Measurements from ENCODE around the gene FDCSP. TPM values are rescaled to one million over a fixed set of nuclear protein-coding genes. Genes with fewer than 3 reads are reported as not detected.
A peak's percentile ranks its signal among the peaks of the same experiment; 100 is the strongest.

The FDCSP gene
- total RNA-seq, 1 experiment from 2014 or later = not detected

DNA sequence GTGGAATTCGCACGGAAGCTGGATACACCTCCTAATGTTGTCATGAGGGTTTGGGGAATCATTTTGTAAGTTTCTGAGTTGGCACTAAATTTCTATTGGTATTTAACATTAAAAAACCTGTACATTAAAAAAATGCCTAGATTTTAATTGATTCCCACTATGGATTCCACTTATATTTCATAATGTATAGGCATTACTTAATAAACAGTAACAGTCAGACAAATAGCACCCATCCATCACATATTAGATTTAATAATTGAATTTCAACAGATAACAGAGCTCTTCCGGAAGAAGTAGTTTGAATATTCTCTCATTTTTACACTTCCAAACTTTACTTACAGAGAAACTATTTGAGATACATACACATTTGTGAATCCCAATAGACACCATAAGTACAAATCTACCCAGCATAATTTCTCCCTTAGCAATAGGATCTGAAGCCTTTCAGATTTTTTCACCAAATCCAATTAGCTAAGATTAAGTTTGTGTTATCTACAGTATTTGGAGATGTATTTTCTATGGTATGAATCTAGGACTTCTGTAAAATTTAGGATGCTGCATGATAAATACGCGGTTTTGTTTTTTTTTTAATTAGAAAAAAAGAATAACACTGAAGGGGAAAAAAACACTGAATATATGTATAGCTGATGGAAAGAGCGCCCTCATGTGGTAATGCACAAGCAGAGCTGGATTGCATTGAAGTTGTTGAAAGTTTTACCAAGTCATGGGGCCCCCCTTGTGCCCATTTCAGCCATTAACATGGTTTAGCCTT lies 42.6 kb upstream of the FDCSP start:
- Histone ChIP-seq H3K9ac (ENCODE audit: extremely low read depth, insufficient read length, low read length) (no peak overlapping the region), H3K18ac (ENCODE audit: insufficient read length, low read depth, low read length) (no peak overlapping the region), H3K14ac (ENCODE audit: insufficient read depth, low read length) (no peak overlapping the region), H2BK5ac (ENCODE audit: insufficient read length, low read length) (no peak overlapping the region), H2AFZ (ENCODE audit: low read length) (no peak overlapping the region), H3K27me3 (ENCODE audit: insufficient read depth, low read length) (no peaks in the 10 kb centered on the region), H2BK15ac (ENCODE audit: low read depth, low read length) (no peak overlapping the region), H3K4me2 (ENCODE audit: insufficient read depth, insufficient read length, low read length) (no peak overlapping the region), H3T11ph (ENCODE audit: low read length) (no peak overlapping the region), H4K91ac (ENCODE audit: insufficient read length, low read depth, low read length) (no peak overlapping the region), H3K27ac (ENCODE audit: insufficient read length, low read depth, low read length) (no peak overlapping the region), H3K4me1 (ENCODE audit: insufficient read depth, low read length) (no peaks in the 10 kb centered on the region), H3K23me2 (ENCODE audit: insufficient read length, low read depth, low read length, poor library complexity, severe bottlenecking) (no peaks in the 10 kb centered on the region), H4K8ac (replicated peaks; ENCODE audit: insufficient read length, low read depth, low read length) (no peak overlapping the region), H2AK5ac (ENCODE audit: insufficient read length, low read length) (no peak overlapping the region), H3K79me2 (ENCODE audit: insufficient read depth, low read length) (no peaks in the 10 kb centered on the region), H2BK120ac (ENCODE audit: low read depth, low read length, poor library complexity, severe bottlenecking) (no peak overlapping the region), H2BK12ac (ENCODE audit: insufficient read length, low read depth, low read length) (no peak overlapping the region), H3K56ac (ENCODE audit: insufficient read length, low read depth, low read length) (no peak overlapping the region), H4K20me1 (ENCODE audit: control insufficient read depth, insufficient read depth, insufficient read length) (no peaks in the 10 kb centered on the region), H3K79me1 (ENCODE audit: insufficient read depth, low read depth, low read length, poor library complexity, severe bottlenecking) (no peaks in the 10 kb centered on the region), H3K4ac (ENCODE audit: low read depth, low read length) (no peak overlapping the region), H4K5ac (ENCODE audit: insufficient read length, low read depth, low read length) (no peak overlapping the region), H3K23ac (ENCODE audit: insufficient read length, low read depth, low read length) (no peak overlapping the region), H2BK20ac (ENCODE audit: low read depth, low read length, poor library complexity, severe bottlenecking) (no peak overlapping the region), H3K9me3 (ENCODE audit: control insufficient read depth, low read depth, low read length) (no peaks in the 10 kb centered on the region)
- no peaks in the 10 kb centered on the region for H3K36me3 Mint-ChIP-seq (ENCODE audit: insufficient read depth in 1 of 3, low read depth in 3 of 3)
- peak; percentile 42 for DNase-seq
- no peak overlapping the region for H3K4me3 Mint-ChIP-seq
- H3K27me3 Mint-ChIP-seq (ENCODE audit: low read depth) = no peaks in the 10 kb centered on the region
- TF ChIP-seq, protein P1, sequence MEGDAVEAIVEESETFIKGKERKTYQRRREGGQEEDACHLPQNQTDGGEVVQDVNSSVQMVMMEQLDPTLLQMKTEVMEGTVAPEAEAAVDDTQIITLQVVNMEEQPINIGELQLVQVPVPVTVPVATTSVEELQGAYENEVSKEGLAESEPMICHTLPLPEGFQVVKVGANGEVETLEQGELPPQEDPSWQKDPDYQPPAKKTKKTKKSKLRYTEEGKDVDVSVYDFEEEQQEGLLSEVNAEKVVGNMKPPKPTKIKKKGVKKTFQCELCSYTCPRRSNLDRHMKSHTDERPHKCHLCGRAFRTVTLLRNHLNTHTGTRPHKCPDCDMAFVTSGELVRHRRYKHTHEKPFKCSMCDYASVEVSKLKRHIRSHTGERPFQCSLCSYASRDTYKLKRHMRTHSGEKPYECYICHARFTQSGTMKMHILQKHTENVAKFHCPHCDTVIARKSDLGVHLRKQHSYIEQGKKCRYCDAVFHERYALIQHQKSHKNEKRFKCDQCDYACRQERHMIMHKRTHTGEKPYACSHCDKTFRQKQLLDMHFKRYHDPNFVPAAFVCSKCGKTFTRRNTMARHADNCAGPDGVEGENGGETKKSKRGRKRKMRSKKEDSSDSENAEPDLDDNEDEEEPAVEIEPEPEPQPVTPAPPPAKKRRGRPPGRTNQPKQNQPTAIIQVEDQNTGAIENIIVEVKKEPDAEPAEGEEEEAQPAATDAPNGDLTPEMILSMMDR (conservative IDR thresholded peaks at IDR 0.05) = peak; percentile 92
- H3K4me1 Mint-ChIP-seq = no peaks in the 10 kb centered on the region
- H3K27ac Mint-ChIP-seq = no peak overlapping the region
- WGBS (ENCODE audit: extremely low coverage, insufficient read length, low lambda C conversion rate) = no CpG with 5 or more reads among the region's 6 CpGs
- H3K9me3 Mint-ChIP-seq = no peaks in the 10 kb centered on the region

All from H9 (cell line).